ENCODE data around the gene SOX14.

GRCh38 chr3:137737208-137737607 lies 26.9 kb upstream of the SOX14 start:
- TF ChIP-seq CTCF (IDR thresholded peaks at IDR 0.05) (no peak), POLR2A (IDR thresholded peaks at IDR 0.05) (no peak)
